GM12875 (cell line): ENCODE data around the gene EXD3.

Experiments used
- H3K4me3 ChIP-seq: one replicate; pipeline ENCODE4 v1.5.1; 2011; ENCODE audit warnings: low read depth, low read length, control low read depth
- TF ChIP-seq, protein P1 (sequence below): IDR thresholded peaks from 2 replicates; pipeline ENCODE4 v1.5.1; 2011; ENCODE audit warnings: low read depth, mild to moderate bottlenecking, control low read depth, inconsistent platforms, low read length, moderate library complexity, borderline replicate concordance; ENCODE audit not compliant: insufficient read depth

EXD3 gene

DNA sequence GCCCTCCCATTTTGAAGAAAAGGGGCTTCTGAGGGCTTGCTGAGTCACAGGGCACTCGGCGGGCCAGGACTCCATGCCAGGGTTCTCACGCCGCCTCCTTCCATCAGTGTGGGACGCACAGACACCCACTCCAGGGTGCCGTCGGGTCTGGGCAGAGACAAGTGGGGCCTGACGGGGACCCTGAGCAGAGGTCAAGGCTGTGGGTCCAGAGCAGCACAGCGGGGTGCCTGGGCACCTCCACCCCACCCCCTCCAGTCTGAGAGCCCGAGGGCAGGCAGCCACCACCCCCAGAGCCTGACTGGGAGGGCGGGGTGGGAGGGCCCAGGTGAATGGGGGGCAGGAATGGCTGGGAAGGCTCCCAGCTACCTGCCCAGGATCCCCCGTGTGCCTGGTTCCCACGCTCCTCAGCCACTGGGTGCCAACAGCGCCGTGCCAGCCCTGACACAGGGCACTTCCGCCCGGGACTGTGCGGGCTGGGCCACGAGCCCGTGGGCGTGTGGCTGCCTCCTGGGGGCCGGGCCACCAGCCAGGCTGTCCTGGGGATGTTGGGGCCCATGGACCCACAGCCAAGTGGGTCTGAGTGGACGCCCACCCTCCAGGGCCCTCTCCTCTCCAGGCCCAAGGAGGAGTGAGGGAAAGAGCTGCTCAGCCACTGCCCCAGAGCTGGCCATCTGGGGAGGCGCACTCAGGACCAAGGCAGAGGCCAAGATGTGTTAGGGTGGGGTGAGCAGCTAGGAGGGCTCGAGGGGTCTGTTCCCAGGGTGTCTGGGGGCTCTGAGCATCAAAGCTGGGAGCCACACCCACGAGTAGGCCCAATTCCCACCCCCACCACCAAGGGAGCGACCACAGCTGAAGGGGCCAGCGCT is 110.7 kb downstream of the EXD3 start:
- TF ChIP-seq, protein P1, sequence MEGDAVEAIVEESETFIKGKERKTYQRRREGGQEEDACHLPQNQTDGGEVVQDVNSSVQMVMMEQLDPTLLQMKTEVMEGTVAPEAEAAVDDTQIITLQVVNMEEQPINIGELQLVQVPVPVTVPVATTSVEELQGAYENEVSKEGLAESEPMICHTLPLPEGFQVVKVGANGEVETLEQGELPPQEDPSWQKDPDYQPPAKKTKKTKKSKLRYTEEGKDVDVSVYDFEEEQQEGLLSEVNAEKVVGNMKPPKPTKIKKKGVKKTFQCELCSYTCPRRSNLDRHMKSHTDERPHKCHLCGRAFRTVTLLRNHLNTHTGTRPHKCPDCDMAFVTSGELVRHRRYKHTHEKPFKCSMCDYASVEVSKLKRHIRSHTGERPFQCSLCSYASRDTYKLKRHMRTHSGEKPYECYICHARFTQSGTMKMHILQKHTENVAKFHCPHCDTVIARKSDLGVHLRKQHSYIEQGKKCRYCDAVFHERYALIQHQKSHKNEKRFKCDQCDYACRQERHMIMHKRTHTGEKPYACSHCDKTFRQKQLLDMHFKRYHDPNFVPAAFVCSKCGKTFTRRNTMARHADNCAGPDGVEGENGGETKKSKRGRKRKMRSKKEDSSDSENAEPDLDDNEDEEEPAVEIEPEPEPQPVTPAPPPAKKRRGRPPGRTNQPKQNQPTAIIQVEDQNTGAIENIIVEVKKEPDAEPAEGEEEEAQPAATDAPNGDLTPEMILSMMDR: no peak
- no peak overlapping the region for H3K4me3 ChIP-seq

DNA sequence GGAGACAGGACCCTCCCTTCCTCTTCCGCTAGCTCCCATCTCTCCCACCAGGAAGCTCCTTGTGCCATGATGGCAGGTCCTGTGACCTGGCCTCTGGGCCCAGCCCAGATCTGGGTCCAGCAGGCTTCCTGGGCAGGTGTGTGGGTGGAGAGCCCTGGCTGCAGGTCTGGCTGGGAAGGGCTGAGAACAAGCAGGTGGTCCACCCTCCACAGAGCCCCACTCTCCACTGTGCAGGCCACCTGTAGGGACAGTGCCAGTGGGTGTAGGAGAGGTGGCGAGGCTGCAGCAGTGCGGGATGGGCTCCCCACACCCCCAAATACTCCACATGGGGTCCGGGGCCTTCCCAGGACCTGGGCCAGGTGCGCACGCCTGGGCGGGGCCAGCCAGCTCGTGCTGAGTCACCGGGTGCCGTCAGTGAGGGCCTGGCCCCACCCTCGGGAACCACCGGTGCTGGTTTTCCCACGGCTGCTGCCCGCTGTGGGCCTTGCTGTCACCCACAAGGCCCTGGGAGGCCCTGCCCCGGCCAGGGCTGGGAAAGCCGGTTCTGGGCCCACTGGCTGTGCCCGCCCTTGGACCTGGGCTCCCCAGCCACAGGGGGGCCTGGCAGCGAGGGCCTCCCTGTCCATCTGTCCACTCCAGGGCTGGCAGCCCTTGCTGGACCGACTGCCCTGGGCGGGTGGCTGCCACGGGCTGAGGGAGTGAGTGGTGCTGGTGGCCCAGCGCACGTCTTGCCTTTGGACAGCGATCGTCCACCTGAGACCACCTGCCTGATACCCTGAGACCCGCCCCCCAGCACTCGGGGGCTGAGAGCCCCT is 111.6 kb downstream of the EXD3 start:
- TF ChIP-seq, protein P1: no peak
- no peak overlapping the region for H3K4me3 ChIP-seq

DNA sequence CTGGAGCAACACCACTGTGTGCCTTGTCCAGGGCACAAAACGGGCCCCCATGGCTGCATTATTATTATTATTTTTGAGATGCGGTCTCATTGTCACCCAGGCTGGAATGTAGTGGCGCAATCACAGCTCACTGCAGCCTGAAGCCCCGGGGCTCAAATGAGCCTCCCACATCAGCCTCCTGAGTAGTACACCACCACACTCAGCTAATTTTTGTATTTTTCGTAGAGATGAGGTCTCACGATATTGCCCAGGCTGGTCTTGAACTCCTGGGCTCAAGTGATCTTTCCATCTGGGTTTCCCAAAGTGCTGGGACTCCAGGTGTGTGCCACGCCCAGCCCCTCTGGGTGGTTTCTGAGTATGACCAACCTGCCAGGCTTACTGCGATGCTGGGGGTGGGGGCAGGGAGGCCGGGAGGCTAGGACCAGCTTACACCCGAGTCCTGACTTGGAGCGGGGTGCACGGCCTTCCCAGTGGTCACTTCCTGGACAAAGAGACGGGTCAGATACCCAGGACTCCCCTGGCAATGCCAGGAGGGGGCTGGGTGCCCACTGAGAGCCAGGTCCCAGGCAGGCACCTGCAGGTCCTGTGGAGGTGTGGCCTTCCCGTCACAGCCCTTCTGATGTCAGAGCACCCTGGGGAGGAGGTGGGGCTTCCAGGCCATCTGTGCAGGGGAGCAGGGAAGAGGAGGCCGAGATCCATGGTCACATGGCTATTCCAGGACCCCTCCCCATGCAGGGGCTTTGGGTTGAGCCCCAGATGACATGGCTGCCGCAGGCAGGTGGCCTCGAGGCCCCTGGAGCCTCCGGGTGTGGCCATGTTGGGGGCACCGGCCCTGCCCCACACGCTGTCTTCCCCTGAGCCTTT is 112.5 kb downstream of the EXD3 start:
- no peak overlapping the region for H3K4me3 ChIP-seq
- TF ChIP-seq, protein P1: no peak

DNA sequence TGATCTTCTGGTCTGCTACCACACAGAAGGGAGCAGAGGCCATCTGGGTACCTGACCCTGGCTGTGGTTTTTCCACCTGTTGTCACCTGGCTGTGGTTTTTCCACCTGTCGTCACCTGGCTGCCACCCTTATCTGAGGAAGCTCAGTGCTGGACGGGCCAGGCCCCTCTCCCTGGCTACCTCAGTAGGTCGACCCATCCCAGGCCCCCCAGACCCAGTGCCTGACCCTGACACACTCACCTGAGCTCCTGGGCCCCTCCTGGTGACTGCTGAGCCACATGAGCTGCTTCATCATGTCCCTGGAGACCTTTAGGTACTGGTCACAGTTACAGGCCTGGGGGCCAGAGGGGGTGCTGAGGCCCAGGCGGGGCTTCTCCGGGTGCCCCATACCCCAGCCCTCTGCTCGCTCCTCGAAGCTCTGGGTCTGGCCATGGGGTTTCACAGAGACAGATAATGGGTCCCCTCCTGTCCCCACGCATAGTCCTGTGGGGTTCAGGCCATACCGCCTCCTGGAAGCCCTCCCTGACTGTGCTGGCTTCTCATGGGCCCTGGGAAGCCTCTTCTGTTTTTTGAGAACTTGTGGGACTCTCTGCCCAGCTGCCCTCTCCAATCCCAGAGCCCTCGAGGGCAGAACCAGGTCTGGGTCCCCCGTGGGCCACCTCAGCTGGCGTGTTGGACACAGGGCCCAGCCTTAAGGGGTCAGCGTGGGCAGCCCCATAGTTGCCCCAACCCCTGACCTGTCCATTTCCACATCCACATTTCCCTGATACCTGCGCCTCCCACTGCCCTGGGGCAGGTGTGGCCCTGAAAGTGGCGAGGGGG is 113.4 kb downstream of the EXD3 start:
- no peak overlapping the region for H3K4me3 ChIP-seq
- TF ChIP-seq, protein P1: no peak

DNA sequence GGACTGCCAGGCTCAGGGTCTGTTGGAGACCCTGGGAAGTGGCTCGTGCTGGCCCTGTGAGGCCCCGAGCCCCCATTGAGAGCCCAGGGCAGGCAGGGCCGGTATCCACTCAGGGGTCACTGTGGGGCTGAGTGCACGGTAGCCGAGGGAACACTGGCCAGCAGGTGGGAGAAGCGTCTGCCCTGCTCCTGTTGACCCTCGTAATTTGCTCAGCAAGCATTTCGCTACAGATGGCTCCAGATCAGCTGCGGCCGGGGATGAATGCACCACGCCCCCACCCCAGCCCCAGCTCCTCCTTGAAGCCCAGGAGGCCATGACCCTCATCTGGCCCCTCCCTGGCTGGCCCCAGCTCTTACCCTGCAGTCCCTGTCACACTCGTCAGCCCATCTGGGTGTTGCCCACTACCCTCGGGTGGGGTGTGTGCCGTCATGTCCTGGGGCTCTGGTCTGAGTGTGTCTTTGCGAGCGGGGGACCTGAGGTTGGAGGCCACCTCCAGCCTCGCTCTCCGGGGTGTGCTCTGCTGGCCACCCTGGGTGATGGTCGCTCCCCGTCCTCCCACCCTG is 114.8 kb downstream of the EXD3 start:
- TF ChIP-seq, protein P1: no peak
- H3K4me3 ChIP-seq: no peak overlapping the region
